22Rv1 (cell line): Measurements from ENCODE around the gene MRPL45.
"Not testable (repeated sequence)": the region's sequence is repeated elsewhere in the genome, so short reads cannot be mapped to it uniquely, and the experiment has no call there.

ENCODE experiments used
- ZFX ChIP-seq: fragments of 450-650 bp; IDR thresholded peaks from 2 replicates; pipeline ENCODE4 v1.6.1; 2017; ENCODE audit warnings: antibody characterized with exemption, borderline replicate concordance
- TF ChIP-seq, protein P1 (sequence below): fragments of 450-650 bp; IDR thresholded peaks from 2 replicates; pipeline ENCODE4 v1.5.1; 2017; ENCODE audit warnings: mild to moderate bottlenecking

DNA sequence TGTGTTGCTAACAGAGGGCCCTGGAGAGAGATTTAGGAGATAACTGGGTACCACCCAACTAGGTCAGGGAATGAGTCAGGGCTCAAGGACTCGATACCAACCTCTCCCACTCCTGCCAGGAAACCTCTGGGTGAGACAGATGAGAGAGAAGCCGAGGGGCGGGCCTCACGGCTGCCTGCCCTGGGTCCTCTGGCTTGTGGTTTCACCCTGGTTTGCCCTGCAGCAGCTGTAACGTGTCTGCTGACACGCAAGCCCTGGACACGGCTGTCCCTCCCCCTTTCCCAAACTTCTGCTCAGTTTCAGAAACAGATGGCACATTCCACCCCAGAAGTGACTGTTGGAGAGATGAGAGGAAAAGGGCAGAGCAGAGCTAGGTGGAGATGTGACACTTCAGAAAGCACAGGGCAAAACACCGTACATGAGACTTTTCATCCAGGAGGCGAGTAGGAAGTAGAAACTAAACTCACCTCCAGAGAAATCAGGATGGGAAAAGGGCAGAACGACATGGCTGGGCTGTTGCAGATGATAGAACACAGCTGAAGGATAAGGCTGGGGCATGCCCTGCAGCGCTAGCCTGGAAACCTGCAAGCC, 10.4 kb upstream of the MRPL45 start:
- TF ChIP-seq, protein P1, sequence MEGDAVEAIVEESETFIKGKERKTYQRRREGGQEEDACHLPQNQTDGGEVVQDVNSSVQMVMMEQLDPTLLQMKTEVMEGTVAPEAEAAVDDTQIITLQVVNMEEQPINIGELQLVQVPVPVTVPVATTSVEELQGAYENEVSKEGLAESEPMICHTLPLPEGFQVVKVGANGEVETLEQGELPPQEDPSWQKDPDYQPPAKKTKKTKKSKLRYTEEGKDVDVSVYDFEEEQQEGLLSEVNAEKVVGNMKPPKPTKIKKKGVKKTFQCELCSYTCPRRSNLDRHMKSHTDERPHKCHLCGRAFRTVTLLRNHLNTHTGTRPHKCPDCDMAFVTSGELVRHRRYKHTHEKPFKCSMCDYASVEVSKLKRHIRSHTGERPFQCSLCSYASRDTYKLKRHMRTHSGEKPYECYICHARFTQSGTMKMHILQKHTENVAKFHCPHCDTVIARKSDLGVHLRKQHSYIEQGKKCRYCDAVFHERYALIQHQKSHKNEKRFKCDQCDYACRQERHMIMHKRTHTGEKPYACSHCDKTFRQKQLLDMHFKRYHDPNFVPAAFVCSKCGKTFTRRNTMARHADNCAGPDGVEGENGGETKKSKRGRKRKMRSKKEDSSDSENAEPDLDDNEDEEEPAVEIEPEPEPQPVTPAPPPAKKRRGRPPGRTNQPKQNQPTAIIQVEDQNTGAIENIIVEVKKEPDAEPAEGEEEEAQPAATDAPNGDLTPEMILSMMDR: not testable (repeated sequence)
- not testable (repeated sequence) for TF ChIP-seq ZFX
